ENCODE data around the gene MYO16.

DNA sequence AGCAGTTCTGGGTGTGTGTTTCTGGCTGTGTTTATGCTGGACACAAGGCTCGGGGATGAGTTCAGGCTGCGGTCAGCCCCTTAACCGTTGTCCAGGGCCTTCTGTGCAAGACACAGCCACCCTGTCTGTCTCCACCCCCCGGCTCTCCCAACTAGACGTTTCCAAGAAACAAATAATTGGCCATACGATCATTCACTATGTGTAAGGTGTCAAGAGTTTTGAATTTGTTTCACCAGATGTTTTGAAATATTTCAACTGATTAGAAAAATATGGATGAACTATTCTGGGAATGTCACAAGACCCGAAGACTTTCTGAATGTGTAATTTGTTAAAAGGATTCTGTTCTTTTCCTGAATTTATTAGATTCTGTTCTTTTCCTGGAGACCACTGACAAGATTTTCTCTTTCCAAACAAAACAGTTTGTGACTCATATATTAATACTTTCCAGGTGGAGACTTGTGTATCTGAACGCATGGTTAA lies 318.2 kb downstream of the MYO16 start:
- TF ChIP-seq CTCF (IDR thresholded peaks at IDR 0.05), result no peak
- TF ChIP-seq POLR2A (IDR thresholded peaks at IDR 0.05), result no peak
